Coronary artery (tissue), 2 donors: ENCODE measurements around the gene CHST6.

Source experiments
- DNase-seq: peaks from one replicate; pipeline ENCODE4 v3.0.0-alpha.2; 2017; ENCODE audit warnings: low spot score
- H3K27ac ChIP-seq, 2 donors: fragments of 200-600 bp; sonication (generic); one replicate each; pipeline ENCODE4 v1.5.1; 2016 to 2019
- H3K4me3 ChIP-seq: fragments of 200-600 bp; sonication (generic); 2 replicates; pipeline ENCODE4 v1.5.1; 2016; ENCODE audit warnings: mild to moderate bottlenecking, moderate library complexity
- CTCF ChIP-seq: fragments of 200-600 bp; sonication (generic); IDR thresholded peaks from one replicate; pipeline ENCODE4 v1.5.1; 2019; ENCODE audit warnings: antibody characterized with exemption

CHST6 gene

GRCh38 chr16:75488322-75488721, 6.9 kb downstream of the CHST6 start:
- Histone ChIP-seq H3K27ac (no peak overlapping the region), H3K4me3 (no peak overlapping the region)
- DNase-seq = no peak
- TF ChIP-seq CTCF = no peak

DNA sequence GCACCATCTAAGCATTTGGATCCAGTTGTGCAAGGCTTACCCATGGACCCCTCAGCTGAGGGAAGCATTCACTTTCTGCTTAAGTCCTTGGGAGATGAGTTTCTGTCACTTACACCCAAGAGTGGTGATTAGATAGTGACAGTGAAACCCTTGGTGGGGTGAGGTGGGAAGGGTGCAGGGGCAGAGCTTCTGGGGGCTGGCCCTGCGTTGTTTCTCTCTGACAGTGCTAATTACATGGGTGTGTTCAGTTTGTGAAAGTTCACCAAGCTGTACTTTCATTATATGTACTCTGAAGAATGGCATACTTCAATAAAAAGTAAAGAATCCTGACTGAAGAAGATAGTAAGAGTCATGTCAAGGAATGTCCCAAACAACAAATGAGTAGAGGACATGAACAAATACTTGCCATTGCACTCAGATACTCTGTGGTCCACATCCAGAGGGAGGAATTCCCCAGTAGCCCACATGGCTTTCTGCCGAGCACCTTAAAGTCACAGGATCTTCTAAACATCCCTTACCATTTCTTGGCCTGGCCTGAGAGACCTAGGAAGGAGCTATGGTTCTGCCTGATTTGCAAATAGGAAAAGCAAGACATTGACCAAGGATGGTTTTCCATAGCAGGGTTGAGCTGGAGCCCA, 8.4 kb downstream of the CHST6 start:
- TF ChIP-seq CTCF = no peak
- no peak overlapping the region for H3K4me3 ChIP-seq
- no peak for DNase-seq
- no peak overlapping the region for H3K27ac ChIP-seq

DNA sequence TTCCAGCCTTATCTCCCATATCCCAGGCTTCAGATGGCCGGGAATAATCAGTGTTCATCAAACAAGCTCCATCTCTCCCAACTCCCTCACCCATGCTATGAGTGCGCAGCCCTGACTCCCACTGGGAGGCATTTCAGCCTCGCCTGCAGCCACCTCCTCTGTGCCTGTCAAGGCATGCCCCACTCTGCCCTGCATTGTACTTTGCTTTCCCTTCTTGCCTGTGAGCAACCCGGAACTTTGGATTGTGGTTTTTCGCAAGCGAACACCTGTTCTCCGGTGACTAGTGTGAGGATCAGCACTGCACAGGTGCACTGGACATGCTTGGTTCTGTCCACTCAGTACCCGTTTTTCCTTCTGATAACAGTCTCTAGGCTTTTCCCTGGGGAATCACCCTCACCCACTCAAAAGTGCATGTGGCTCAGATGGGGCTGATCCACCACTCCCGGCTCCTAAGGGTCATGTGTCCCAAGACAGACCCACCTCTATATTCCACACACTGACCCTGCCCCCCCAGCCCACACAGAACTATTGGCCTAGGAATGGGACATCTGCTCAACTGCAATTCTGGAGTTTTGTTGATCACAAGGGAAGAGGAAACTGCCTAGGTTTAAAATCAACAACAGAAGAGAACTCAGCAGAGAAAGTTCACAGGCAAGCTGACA, 9.1 kb downstream of the CHST6 start:
- TF ChIP-seq CTCF = no peak
- H3K4me3 ChIP-seq = no peak overlapping the region
- no peak overlapping the region for H3K27ac ChIP-seq
- no peak for DNase-seq

GRCh38 chr16:75485230-75486013, 9.8 kb downstream of the CHST6 start:
- DNase-seq = no peak
- no peak for TF ChIP-seq CTCF
- no peak overlapping the region for H3K4me3 ChIP-seq
- no peak overlapping the region for H3K27ac ChIP-seq

GRCh38 chr16:75483222-75483621, 12.0 kb downstream of the CHST6 start:
- H3K4me3 ChIP-seq = no peak overlapping the region
- no peak overlapping the region for H3K27ac ChIP-seq
- no peak for TF ChIP-seq CTCF
- DNase-seq = no peak

DNA sequence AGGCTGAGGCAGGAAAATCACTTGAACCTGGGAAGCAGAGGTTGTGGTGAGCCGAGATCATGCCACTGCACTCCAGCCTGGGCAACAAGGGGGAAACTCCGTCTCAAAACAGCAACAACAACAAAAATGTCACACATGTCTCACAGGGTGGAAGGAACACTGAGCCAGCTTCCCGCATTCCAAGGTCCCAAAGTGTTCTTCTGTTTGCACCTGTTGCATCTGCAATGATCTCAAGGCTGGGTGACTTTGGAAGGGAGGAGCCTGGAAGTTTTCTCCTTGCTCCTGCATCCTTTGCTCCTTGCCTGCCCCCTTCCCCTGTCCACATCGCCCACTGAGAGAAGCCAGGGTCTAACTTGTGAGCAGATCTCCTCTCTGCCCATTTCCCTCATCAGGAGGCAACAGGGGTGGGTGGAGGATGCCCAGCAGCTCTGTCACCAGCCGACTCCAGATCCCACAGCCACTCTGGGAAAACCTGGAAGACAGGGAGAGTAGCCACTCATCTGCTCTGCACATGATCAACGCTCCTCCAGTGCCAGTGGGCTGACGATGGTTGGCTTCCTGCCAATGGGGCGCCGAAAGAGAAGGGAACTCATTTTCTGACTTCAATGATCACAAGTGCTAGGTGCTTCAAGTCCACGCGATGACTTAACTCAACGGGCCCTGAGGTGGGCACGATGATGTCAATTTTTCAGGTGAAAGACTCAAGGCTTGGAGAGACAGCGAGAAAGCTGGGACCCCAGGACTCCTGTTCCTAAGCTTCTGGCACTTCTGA, 12.6 kb downstream of the CHST6 start:
- TF ChIP-seq CTCF = no peak
- DNase-seq = no peak
- H3K4me3 ChIP-seq = no peak overlapping the region
- H3K27ac ChIP-seq = no peak overlapping the region
